ENCODE data around the gene CIC.

- TF ChIP-seq POLR2A (IDR thresholded peaks at IDR 0.05) = peak; percentile 38 to 45
- TF ChIP-seq CTCF (IDR thresholded peaks at IDR 0.05) = peak in 3 of 6 experiments; percentile 23 to 43 (median 42)
Observed at GRCh38 chr19:42233678-42234292, 35.3 kb upstream of the CIC start.
